Glomerular visceral epithelial cell (primary cell): ENCODE results near the gene MRPL2.
A peak's percentile ranks its signal among the peaks of the same experiment; 100 is the strongest.
"Not testable (repeated sequence)": the region's sequence is repeated elsewhere in the genome, so short reads cannot be mapped to it uniquely, and the experiment has no call there.

Experiments used
- DNase-seq: peaks from one replicate; pipeline ENCODE4 v3.0.0-alpha.2; 2016; ENCODE audit errors: extremely low spot score

Gene MRPL2

GRCh38 chr6:43053545-43054205 lies 5.6 kb downstream of the MRPL2 start, which contains the start of gene CUL7:
Gene CUL7, minus strand, starts transcription at chr6:43053851. Its CDS starts 1,063 bp downstream, at chr6:43052788.
- peak; percentile 96 for DNase-seq

GRCh38 chr6:43052842-43053544 lies 6.2 kb downstream of the MRPL2 start:
- DNase-seq = peak; percentile 31

- no peak for DNase-seq
These were observed 6.9 kb downstream of the MRPL2 start for GRCh38 chr6:43052225-43052841.

- DNase-seq = no peak
These were observed 8.3 kb downstream of the MRPL2 start for GRCh38 chr6:43050981-43051380.

- DNase-seq = no peak
These were observed 11.2 kb downstream of the MRPL2 start for GRCh38 chr6:43047998-43048397.

- DNase-seq = no peak
These were observed 13.8 kb downstream of the MRPL2 start for GRCh38 chr6:43045371-43045930.

- DNase-seq = no peak
These were observed 15.9 kb downstream of the MRPL2 start for GRCh38 chr6:43043310-43043709.

- DNase-seq = not testable (repeated sequence)
These were observed 17.8 kb downstream of the MRPL2 start for GRCh38 chr6:43041475-43041874.

GRCh38 chr6:43040542-43041257 lies 18.5 kb downstream of the MRPL2 start:
- no peak for DNase-seq

- DNase-seq = no peak
These were observed 20.5 kb downstream of the MRPL2 start for GRCh38 chr6:43038727-43039126.

GRCh38 chr6:43037706-43038105 lies 21.5 kb downstream of the MRPL2 start:
- no peak for DNase-seq

- DNase-seq = no peak
These were observed 22.0 kb downstream of the MRPL2 start for GRCh38 chr6:43037197-43037596.

GRCh38 chr6:43036712-43037111 lies 22.5 kb downstream of the MRPL2 start:
- no peak for DNase-seq

- DNase-seq = no peak
These were observed 23.6 kb downstream of the MRPL2 start for GRCh38 chr6:43035495-43036194.

- DNase-seq = no peak
These were observed 25.1 kb downstream of the MRPL2 start for GRCh38 chr6:43034190-43034525.

GRCh38 chr6:43033496-43034189 lies 25.6 kb downstream of the MRPL2 start:
- DNase-seq = no peak

GRCh38 chr6:43032326-43032725 lies 26.9 kb downstream of the MRPL2 start:
- no peak for DNase-seq

GRCh38 chr6:43029120-43029519 lies 30.1 kb downstream of the MRPL2 start:
- DNase-seq = no peak

GRCh38 chr6:43026365-43026764 lies 32.9 kb downstream of the MRPL2 start:
- DNase-seq = no peak

- DNase-seq = no peak
These were observed 34.8 kb downstream of the MRPL2 start for GRCh38 chr6:43024436-43024835.
